ENCODE results near the gene TTC33. TPM values are rescaled to one million over a fixed set of nuclear protein-coding genes. Genes with fewer than 3 reads are reported as not detected.

The TTC33 gene
- total RNA-seq, 1 donor, result 18.6 TPM

DNA sequence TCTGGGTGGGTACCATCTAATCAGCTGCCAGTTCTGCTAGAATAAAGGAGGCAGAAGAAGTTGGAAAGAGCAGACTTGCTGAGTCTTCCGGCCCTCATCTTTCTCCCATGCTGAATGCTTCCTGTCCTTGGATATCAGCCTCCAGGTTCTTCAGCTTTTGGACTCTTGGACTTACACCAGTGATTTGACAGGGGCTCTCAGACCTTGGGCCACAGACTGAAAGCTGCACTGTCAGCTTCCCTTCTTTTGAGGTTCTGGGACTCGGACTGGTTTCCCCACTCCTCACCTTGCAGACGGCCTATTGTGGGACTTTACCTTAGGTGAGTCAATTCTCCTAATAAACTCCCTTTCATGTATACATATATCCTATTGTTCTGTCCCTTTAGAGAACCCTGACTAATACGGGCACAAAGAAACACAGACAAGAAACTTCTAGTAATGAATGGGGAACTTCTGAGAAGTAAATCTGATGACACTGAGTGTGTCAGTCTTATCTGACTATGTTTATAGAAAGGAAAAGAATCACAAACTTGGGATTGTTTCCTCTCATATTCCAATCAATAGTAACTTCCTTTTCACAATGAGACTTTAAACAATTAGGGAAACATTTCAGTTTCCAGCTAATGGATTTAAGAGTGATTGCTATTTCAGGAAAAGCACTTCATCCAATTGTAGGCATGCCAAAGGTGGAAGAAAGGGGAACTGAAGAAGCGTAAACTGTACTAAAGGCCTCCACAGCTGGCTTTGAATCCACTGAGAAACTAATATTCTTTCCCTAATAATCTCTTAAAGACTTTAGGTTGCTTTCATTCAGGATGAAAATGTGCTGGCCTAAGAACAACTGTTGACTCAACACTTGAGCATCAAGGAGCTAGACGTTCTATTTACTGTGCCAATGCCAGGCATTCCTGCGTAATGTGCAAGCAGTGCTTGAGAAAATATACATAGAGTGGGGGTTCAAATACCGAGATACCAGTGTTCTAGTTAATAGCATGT, 204.0 kb downstream of the TTC33 start:
- H3K4me3 ChIP-seq (ENCODE audit: low read depth, low read length), result no peak overlapping the region

DNA sequence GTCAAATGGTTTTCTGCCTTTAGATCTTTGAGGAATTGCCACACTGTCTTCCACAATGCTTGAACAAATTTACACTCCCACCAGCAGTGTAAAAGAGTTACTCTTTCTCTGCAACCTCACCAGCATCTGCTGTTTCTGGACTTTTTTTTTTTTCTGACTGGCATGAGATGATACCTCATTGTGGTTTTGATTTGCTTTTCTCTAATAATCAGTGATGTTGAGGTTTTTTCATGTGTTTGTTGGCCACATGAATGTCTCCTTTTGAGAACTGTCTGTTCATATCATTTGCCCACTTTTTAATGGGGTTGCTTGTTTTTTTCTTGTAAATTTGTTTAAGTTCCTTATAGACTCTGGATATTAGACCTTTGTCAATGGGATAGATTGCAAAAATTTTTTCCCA, 205.3 kb downstream of the TTC33 start:
- no peak overlapping the region for H3K4me3 ChIP-seq (ENCODE audit: low read depth, low read length)
- DNase-seq (ENCODE audit: low read depth), result no peak
- TF ChIP-seq, protein P1, sequence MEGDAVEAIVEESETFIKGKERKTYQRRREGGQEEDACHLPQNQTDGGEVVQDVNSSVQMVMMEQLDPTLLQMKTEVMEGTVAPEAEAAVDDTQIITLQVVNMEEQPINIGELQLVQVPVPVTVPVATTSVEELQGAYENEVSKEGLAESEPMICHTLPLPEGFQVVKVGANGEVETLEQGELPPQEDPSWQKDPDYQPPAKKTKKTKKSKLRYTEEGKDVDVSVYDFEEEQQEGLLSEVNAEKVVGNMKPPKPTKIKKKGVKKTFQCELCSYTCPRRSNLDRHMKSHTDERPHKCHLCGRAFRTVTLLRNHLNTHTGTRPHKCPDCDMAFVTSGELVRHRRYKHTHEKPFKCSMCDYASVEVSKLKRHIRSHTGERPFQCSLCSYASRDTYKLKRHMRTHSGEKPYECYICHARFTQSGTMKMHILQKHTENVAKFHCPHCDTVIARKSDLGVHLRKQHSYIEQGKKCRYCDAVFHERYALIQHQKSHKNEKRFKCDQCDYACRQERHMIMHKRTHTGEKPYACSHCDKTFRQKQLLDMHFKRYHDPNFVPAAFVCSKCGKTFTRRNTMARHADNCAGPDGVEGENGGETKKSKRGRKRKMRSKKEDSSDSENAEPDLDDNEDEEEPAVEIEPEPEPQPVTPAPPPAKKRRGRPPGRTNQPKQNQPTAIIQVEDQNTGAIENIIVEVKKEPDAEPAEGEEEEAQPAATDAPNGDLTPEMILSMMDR (IDR thresholded peaks at IDR 0.05; ENCODE audit: insufficient read depth, low read depth, low read length), result no peak

More for the DNA sequence above, 204.0 kb downstream of the TTC33 start:
- TF ChIP-seq, protein P1 (IDR thresholded peaks at IDR 0.05; ENCODE audit: insufficient read depth, low read depth, low read length), result no peak
- peak; percentile 85 for DNase-seq (ENCODE audit: low read depth)

DNA sequence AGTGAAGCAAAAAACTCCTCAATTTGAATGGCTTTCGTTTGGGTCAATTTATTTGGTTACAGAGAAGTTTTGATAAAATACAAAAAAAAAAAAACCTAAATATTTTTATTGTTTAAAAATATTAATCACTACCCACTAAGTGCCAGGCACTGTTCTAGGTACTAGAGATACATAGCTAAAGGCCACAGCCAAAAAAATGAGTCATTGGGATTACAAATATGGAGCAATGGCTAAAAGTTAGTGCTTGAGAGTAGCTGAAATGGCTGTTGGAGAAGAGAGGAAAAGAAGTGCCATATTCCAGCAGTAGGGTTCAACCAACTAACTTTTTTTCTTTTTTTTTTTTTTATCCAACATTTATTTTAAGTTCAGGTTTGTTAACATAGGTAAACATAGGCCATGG, 206.1 kb downstream of the TTC33 start:
- TF ChIP-seq, protein P1 (IDR thresholded peaks at IDR 0.05; ENCODE audit: insufficient read depth, low read depth, low read length), result no peak
- no peak for DNase-seq (ENCODE audit: low read depth)
- no peak overlapping the region for H3K4me3 ChIP-seq (ENCODE audit: low read depth, low read length)

DNA sequence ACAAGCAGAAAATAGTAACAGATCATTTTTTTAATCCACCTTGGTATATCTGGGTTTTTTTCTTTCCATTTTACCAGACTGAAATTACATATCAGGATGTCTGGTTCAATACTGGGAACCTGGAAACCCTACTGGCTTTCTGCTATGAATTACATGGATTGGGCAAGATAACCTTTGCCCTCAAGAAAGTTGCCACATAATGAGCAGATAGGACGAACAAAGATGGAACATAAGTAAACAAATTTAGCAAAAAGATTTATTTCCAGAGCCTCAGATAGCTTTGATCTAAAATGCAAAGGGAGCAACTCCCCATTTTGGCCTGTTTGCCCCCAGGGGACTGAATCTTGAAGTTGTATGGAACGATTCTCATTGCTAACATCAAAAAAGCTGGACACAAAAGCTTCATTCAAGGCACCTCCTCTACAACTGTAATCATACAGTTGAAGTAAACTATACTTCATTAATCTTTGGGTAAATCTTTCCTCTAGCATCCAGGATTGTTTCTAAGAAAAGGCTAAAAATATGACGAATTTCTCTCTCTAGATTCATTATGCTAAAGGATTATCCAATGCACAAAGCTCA, 207.7 kb downstream of the TTC33 start:
- DNase-seq (ENCODE audit: low read depth), result peak; percentile 32
- TF ChIP-seq, protein P1 (IDR thresholded peaks at IDR 0.05; ENCODE audit: insufficient read depth, low read depth, low read length), result no peak
- H3K4me3 ChIP-seq (ENCODE audit: low read depth, low read length), result no peak overlapping the region

DNA sequence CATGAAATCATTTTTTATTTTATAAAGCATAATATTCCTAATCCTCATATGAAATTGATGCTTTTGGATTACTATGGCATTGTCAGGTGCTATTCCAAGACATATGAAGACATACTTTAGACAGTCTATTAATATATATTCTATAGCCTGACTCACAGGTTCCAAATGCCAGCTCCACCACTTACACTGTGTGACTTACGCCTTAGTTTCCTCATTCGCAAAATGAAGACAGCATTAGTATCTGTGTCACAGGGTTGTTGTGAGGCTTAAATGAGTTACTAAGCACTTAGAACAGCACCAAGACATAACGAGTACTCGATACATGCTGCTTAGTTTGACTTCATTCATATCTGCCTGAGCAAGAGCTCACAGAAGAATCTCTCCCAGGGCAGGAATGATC, 208.2 kb downstream of the TTC33 start:
- no peak overlapping the region for H3K4me3 ChIP-seq (ENCODE audit: low read depth, low read length)
- DNase-seq (ENCODE audit: low read depth), result no peak
- TF ChIP-seq, protein P1 (IDR thresholded peaks at IDR 0.05; ENCODE audit: insufficient read depth, low read depth, low read length), result no peak

DNA sequence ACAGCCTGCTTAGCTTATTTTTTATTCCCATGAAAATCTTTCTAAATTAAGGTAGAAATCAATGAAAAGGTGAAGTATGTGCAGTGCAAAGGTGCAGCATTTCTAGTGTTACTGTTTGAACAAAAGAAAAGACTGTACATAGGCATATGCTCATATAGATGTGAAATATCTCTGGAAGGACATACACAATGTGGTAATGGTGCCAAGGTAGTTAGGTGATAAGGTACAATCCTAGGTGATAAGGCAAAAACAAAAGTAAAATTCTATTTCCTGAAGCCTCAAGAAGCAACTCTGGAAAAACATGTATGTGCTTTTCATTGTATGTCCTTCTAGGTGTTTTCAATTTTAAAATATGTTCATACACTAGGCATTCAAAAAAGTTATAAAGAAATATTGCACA, 215.5 kb downstream of the TTC33 start:
- TF ChIP-seq, protein P1 (IDR thresholded peaks at IDR 0.05; ENCODE audit: insufficient read depth, low read depth, low read length), result no peak
- no peak for DNase-seq (ENCODE audit: low read depth)
- H3K4me3 ChIP-seq (ENCODE audit: low read depth, low read length), result no peak overlapping the region

Measured in fibroblast of villous mesenchyme (primary cell).